Activated CD4-positive, alpha-beta memory T cell treated with anti-CD3 and anti-CD28 coated beads, Interleukin-2, amount 10 ng/mL, durations not matched to agents 7 days and 5 days (primary cell): ENCODE results near the gene MCF2L. TPM values are rescaled to one million over a fixed set of nuclear protein-coding genes. Genes with fewer than 3 reads are reported as not detected.

Experiments
- CTCF ChIA-PET: fragments of 350-600 bp; sonication (Branson Sonifier 250); formaldehyde crosslinking; loops from one replicate; lab custom pipeline; 2021; ENCODE audit warnings: antibody characterized with exemption, inconsistent platforms; lab: Charles Lee
- POLR2A ChIA-PET: fragments of 350-600 bp; sonication (Branson Sonifier 250); formaldehyde crosslinking; loops from one replicate; lab custom pipeline; 2021; ENCODE audit warnings: antibody characterized with exemption; lab: Charles Lee
- DNase-seq: peaks from one replicate; pipeline ENCODE4 v3.0.0-alpha.2; 2020
- H3K27ac Mint-ChIP-seq: one replicate; pipeline ENCODE4 v1.8.0; 2021; ENCODE audit warnings: mild to moderate bottlenecking, mixed read lengths
- H3K27me3 Mint-ChIP-seq: one replicate; pipeline ENCODE4 v1.8.0; 2021; ENCODE audit warnings: mixed read lengths
- H3K36me3 Mint-ChIP-seq: one replicate; pipeline ENCODE4 v1.8.0; 2021; ENCODE audit warnings: low read depth, mixed read lengths
- H3K4me1 Mint-ChIP-seq: one replicate; pipeline ENCODE4 v1.8.0; 2021; ENCODE audit warnings: mixed read lengths
- H3K4me3 Mint-ChIP-seq: one replicate; pipeline ENCODE4 v1.8.0; 2021; ENCODE audit warnings: mild to moderate bottlenecking, mixed read lengths
- H3K9me3 Mint-ChIP-seq: one replicate; pipeline ENCODE4 v1.8.0; 2021; ENCODE audit warnings: mixed read lengths
- total RNA-seq, 2 experiments: library from RNA; stranded (reverse); gene quantifications; one replicate each; pipeline ENCODE4 v1.2.3, GENCODE V29; 2021

Gene MCF2L
- total RNA-seq, 2 experiments from 2014 or later = 0.33 to 0.86 TPM

GRCh38 chr13:113147206-113147605, 178.2 kb downstream of the MCF2L start:
- POLR2A ChIA-PET = no interaction called here

GRCh38 chr13:113148407-113148806, 179.4 kb downstream of the MCF2L start:
- no peak for DNase-seq
- peaks cover 15% of the 10 kb centered on the region for H3K4me1 Mint-ChIP-seq
- peaks cover 4% of the 10 kb centered on the region for H3K9me3 Mint-ChIP-seq
- no peak overlapping the region for H3K4me3 Mint-ChIP-seq
- no peak overlapping the region for H3K27ac Mint-ChIP-seq
- peaks cover 14% of the 10 kb centered on the region for H3K27me3 Mint-ChIP-seq
- POLR2A ChIA-PET = no interaction called here
- no peaks in the 10 kb centered on the region for H3K36me3 Mint-ChIP-seq
- CTCF ChIA-PET = no interaction called here

More at GRCh38 chr13:113147206-113147605, 178.2 kb downstream of the MCF2L start:
- H3K27me3 Mint-ChIP-seq = peaks cover 7% of the 10 kb centered on the region
- no peaks in the 10 kb centered on the region for H3K36me3 Mint-ChIP-seq
- H3K9me3 Mint-ChIP-seq = peaks cover 4% of the 10 kb centered on the region
- peaks cover 5% of the 10 kb centered on the region for H3K4me1 Mint-ChIP-seq
- DNase-seq = no peak
- no peak overlapping the region for H3K4me3 Mint-ChIP-seq
- H3K27ac Mint-ChIP-seq = no peak overlapping the region
- CTCF ChIA-PET = no interaction called here

GRCh38 chr13:113148940-113149503, 180.0 kb downstream of the MCF2L start:
- H3K4me1 Mint-ChIP-seq = peaks cover 19% of the 10 kb centered on the region
- H3K9me3 Mint-ChIP-seq = peaks cover 4% of the 10 kb centered on the region
- POLR2A ChIA-PET = no interaction called here
- no peak overlapping the region for H3K27ac Mint-ChIP-seq
- H3K4me3 Mint-ChIP-seq = no peak overlapping the region
- no peak for DNase-seq
- H3K27me3 Mint-ChIP-seq = peaks cover 14% of the 10 kb centered on the region
- H3K36me3 Mint-ChIP-seq = no peaks in the 10 kb centered on the region
- CTCF ChIA-PET = no interaction called here

Other genes starting within 250 kb of the MCF2L start
- not detected for gene F7, start 136.6 kb downstream of the MCF2L start, total RNA-seq
- gene F10, start 153.6 kb downstream of the MCF2L start, total RNA-seq = not detected
- gene PROZ, start 189.4 kb downstream of the MCF2L start, total RNA-seq = not detected
- 10 to 100 TPM; 58.9 to 66.2 TPM for gene PCID2, start 239.5 kb downstream of the MCF2L start, total RNA-seq
- gene CUL4A, start 240.4 kb downstream of the MCF2L start, total RNA-seq = 10 to 100 TPM; 67.2 to 68.8 TPM